MM.1S (cell line): ENCODE results near the gene CMTM7.

Experiments used
- DNase-seq: peaks from one replicate; pipeline ENCODE4 v3.0.0-alpha.2; 2015
- H2AFZ ChIP-seq: fragments of 300-600 bp; sonication (generic); 2 replicates; pipeline ENCODE4 v1.6.0; 2016; ENCODE audit warnings: antibody characterized with exemption, low read length
- H3F3A ChIP-seq: fragments of 300-600 bp; sonication (generic); 2 replicates; pipeline ENCODE4 v1.6.1; 2016; ENCODE audit warnings: mild to moderate bottlenecking, antibody characterized with exemption, low read length, moderate library complexity, mixed read lengths; ENCODE audit not compliant: insufficient read depth
- H3K27ac ChIP-seq: fragments of 300-600 bp; sonication (generic); 2 replicates; pipeline ENCODE4 v1.5.1; 2016; ENCODE audit warnings: mild to moderate bottlenecking, low read length
- H3K27me3 ChIP-seq: fragments of 300-600 bp; sonication (generic); replicated peaks from 2 replicates; pipeline ENCODE4 v1.6.0; 2016; ENCODE audit warnings: low read length; ENCODE audit not compliant: insufficient read depth
- H3K36me3 ChIP-seq: fragments of 300-600 bp; sonication (generic); replicated peaks from 2 replicates; pipeline ENCODE4 v1.6.1; 2016; ENCODE audit warnings: mild to moderate bottlenecking, low read length, mixed read lengths; ENCODE audit not compliant: insufficient read depth
- H3K4me1 ChIP-seq: fragments of 300-600 bp; sonication (generic); 2 replicates; pipeline ENCODE4 v1.6.1; 2016; ENCODE audit warnings: low read length, mixed read lengths
- H3K4me2 ChIP-seq: fragments of 300-600 bp; sonication (generic); 2 replicates; pipeline ENCODE4 v1.6.0; 2016; ENCODE audit warnings: low read depth, low read length
- H3K4me3 ChIP-seq: fragments of 300-600 bp; sonication (generic); 2 replicates; pipeline ENCODE4 v1.5.1; 2016; ENCODE audit warnings: low read length, mixed read lengths
- H3K79me2 ChIP-seq: fragments of 300-600 bp; sonication (generic); 2 replicates; pipeline ENCODE4 v1.6.1; 2016; ENCODE audit warnings: mixed run types, low read length, mixed read lengths
- H3K9ac ChIP-seq: fragments of 300-600 bp; sonication (generic); 2 replicates; pipeline ENCODE4 v1.6.1; 2016; ENCODE audit warnings: low read length, mixed read lengths
- H3K9me2 ChIP-seq: fragments of 300-600 bp; sonication (generic); replicated peaks from 2 replicates; pipeline ENCODE4 v1.6.1; 2016; ENCODE audit warnings: mild to moderate bottlenecking, low read length, mixed read lengths; ENCODE audit not compliant: insufficient read depth
- H3K9me3 ChIP-seq: fragments of 300-600 bp; sonication (generic); replicated peaks from 2 replicates; pipeline ENCODE4 v1.6.1; 2016; ENCODE audit warnings: mild to moderate bottlenecking, low read length, mixed read lengths; ENCODE audit not compliant: insufficient read depth
- H4K20me1 ChIP-seq: fragments of 300-600 bp; sonication (generic); 2 replicates; pipeline ENCODE4 v1.6.1; 2016; ENCODE audit warnings: mild to moderate bottlenecking, low read length, moderate library complexity, mixed read lengths; ENCODE audit not compliant: insufficient read depth
- CTCF ChIP-seq: fragments of 300-600 bp; sonication (generic); IDR thresholded peaks from 2 replicates; pipeline ENCODE4 v1.5.1; 2016; ENCODE audit warnings: antibody characterized with exemption, low read length, mixed read lengths
- EZH2 ChIP-seq: fragments of 300-600 bp; sonication (generic); optimal IDR thresholded peaks from 2 replicates; pipeline ENCODE3; 2017; ENCODE audit warnings: low read depth, mild to moderate bottlenecking, antibody characterized with exemption, low read length, mixed read lengths
- EZH2phosphoT487 ChIP-seq: fragments of 300-600 bp; sonication (generic); IDR thresholded peaks from 2 replicates; pipeline ENCODE4 v1.6.1; 2018; ENCODE audit warnings: antibody characterized with exemption, low read length

The CMTM7 gene

DNA sequence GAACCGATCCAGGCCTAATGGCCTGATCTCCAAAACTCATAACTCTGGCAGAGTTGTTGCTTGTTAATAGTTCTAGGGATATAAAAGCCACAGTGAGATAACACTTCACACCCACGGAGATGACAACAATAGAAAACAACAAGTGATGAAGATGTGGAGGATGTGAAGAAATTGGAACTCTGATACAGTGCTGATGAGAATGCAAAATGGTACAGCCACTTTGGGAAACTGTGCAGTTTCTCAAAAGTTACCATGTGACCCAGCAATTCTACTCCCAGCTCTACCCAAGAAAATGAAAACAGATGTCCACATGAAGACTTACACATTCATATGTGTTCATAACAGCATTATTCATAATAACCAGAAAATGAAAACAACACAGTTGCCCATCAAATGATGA lies 3.8 kb downstream of the CMTM7 start:
- Histone ChIP-seq H3K9ac (no peak overlapping the region), H3K9me3 (no peaks in the 10 kb centered on the region), H3F3A (peaks cover under 1% of the 10 kb centered on the region; the same call in 1 of the 2 replicates), H3K27me3 (no peaks in the 10 kb centered on the region), H3K4me2 (no peak overlapping the region), H4K20me1 (no peaks in the 10 kb centered on the region), H2AFZ (no peak overlapping the region), H3K27ac (no peak overlapping the region), H3K4me1 (peaks cover 3% of the 10 kb centered on the region; the same call in 1 of the 2 replicates), H3K36me3 (no peaks in the 10 kb centered on the region), H3K9me2 (no peaks in the 10 kb centered on the region), H3K79me2 (no peaks in the 10 kb centered on the region; the same call in 1 of the 2 replicates), H3K4me3 (no peak overlapping the region)
- DNase-seq, result no peak
- no peak for TF ChIP-seq EZH2
- no peak for TF ChIP-seq CTCF
- TF ChIP-seq EZH2phosphoT487, result no peak

GRCh38 chr3:32397941-32398340 lies 6.3 kb downstream of the CMTM7 start:
- H3K9me3 ChIP-seq, result no peaks in the 10 kb centered on the region

GRCh38 chr3:32398531-32398930 lies 6.9 kb downstream of the CMTM7 start:
- no peak overlapping the region for H3K4me2 ChIP-seq
- no peak overlapping the region for H3K4me3 ChIP-seq
- H3K79me2 ChIP-seq, result no peaks in the 10 kb centered on the region; the same call in 1 of the 2 replicates
- no peak for DNase-seq
- H4K20me1 ChIP-seq, result no peaks in the 10 kb centered on the region
- no peak overlapping the region for H3K27ac ChIP-seq
- no peaks in the 10 kb centered on the region for H3K27me3 ChIP-seq
- H3F3A ChIP-seq, result peaks cover 7% of the 10 kb centered on the region; the same call in 1 of the 2 replicates
- H3K36me3 ChIP-seq, result no peaks in the 10 kb centered on the region
- H3K4me1 ChIP-seq, result peaks cover 7% of the 10 kb centered on the region
- H3K9ac ChIP-seq, result no peak overlapping the region
- no peaks in the 10 kb centered on the region for H3K9me2 ChIP-seq
- TF ChIP-seq CTCF, result no peak
- no peak for TF ChIP-seq EZH2phosphoT487
- TF ChIP-seq EZH2, result no peak
- H3K9me3 ChIP-seq, result no peaks in the 10 kb centered on the region
- no peak overlapping the region for H2AFZ ChIP-seq

More at GRCh38 chr3:32397941-32398340, 6.3 kb downstream of the CMTM7 start:
- Histone ChIP-seq H3K4me1 (peaks cover 7% of the 10 kb centered on the region), H4K20me1 (no peaks in the 10 kb centered on the region), H3K9ac (no peak overlapping the region), H3K4me3 (no peak overlapping the region), H3K79me2 (no peaks in the 10 kb centered on the region; the same call in 1 of the 2 replicates), H2AFZ (no peak overlapping the region), H3K27me3 (no peaks in the 10 kb centered on the region), H3K4me2 (no peak overlapping the region), H3K36me3 (no peaks in the 10 kb centered on the region), H3F3A (peaks cover 7% of the 10 kb centered on the region; the same call in 1 of the 2 replicates), H3K9me2 (no peaks in the 10 kb centered on the region), H3K27ac (no peak overlapping the region)
- no peak for TF ChIP-seq EZH2phosphoT487
- TF ChIP-seq CTCF, result no peak
- no peak for TF ChIP-seq EZH2
- DNase-seq, result no peak
